HG02571 (cell line): Measurements from ENCODE around the gene CASK.

Experiments
- ATAC-seq: cut with Tn5 transposase; IDR thresholded peaks from one replicate; pipeline ENCODE4 v1.9.1; 2021; ENCODE audit warnings: mild to moderate bottlenecking, moderate library complexity; ENCODE audit not compliant: unreplicated experiment

CASK gene

DNA sequence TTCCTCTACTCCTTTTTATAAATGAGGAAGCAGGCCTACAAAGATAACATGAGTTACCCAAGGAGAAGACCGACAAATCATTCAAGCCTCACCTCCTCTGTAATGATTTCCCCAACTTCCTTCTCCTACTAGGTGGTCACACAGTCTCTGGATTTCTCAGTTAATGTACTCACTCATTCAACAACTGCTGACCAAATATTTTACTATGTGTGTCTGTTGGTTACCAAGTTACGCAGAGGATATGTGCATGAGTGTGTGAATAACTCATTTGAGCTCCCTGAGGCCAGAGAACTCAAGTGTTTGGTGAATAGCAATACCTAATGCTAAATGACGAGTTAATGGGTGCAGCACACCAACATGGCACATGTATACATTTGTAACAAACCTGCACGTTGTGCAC lies 10.4 kb downstream of the CASK start:
- no peak for ATAC-seq

- ATAC-seq: no peak
Observed at GRCh38 chrX:41909068-41909467, 14.3 kb downstream of the CASK start.

GRCh38 chrX:41906515-41907187 lies 16.7 kb downstream of the CASK start:
- no peak for ATAC-seq

- ATAC-seq: no peak
Observed at GRCh38 chrX:41903544-41903943, 19.8 kb downstream of the CASK start.

DNA sequence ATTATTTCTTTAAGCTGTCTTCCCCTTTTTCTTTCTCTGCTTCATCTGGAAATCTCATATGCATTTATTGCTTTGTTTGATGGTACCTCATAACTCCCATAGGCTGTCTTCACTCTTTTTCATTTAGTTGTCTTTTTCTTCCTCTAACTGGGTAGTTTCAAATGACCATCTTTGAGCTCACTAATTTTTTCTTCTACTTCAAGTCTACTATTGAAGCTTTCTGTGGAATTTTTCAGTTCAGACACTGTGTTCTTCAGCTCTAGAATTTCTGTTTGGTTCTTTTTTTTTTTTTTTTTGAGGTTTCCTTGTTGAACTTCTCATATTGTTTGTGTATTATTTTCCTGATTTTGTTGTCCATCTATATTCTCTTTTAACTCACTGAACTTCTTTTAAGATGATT lies 23.0 kb downstream of the CASK start:
- no peak for ATAC-seq

DNA sequence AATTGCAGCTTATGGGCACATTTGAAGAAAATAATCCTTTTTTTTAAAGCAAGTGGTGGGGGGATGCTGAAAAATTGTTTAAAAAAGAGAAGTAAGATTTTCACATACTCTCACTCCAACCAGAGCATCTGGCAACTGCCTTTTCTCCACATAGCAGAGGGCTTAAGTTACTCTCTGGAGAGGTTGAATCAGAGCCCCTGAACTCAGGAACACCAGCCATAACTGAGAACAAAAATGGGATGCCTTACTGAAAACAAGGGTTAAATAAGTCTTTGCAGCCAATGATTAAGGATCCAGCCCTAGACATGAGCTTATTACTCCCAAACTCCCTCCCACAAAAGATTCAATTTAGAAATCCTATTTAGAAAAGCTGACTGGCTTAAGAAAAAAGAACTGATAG lies 27.5 kb downstream of the CASK start:
- no peak for ATAC-seq

GRCh38 chrX:41890026-41890423 lies 33.3 kb downstream of the CASK start:
- ATAC-seq: no peak

DNA sequence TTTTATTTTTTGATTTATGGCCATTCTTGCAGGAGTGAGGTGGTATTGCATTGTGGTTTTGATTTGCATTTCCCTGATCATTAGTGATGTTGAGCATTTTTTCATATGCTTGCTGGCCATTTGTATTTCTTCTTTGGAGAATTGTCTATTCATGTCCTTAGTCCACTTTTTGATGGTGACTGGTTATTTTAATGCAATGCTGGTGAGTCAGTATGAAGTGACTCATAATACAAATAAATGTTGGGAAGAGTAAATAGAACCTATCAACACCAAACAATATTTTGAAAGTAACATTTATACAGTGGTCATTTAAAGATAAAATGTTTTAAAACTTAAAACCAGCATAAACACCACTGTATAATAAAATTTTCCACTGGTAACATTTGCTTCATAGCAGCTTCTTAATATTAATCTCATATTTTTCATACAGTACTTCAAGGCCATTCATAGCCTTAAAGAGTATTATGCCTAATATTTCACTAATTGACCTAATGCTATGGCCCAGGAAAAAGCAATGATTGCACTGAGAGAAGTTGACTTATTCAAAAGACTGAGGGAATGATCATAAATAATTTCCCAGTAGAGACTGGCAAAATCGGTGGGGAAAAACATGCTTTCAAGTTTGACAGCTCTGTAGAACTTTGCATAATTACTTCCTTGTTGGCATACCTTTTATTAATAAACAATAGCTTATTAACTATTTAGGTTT lies 33.9 kb downstream of the CASK start:
- ATAC-seq: no peak

DNA sequence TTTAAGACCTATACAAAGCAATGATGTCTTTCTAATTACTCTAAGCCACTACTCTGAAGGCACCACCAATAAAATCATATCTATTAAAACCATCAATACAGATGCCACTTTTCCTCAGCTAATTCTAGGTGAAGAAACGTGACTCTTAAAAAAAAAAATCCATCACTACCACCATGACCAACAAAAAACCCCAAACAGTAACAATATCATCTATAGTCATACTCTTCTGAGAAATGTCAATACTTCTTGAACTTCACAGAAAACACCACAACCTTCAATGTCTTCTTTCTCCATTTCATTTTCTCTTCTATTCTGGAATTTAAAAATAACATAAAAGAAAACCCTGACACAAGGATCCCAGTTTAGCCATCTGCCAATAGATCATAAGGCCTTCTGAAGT lies 35.7 kb downstream of the CASK start:
- ATAC-seq: no peak

GRCh38 chrX:41885724-41886123 lies 37.6 kb downstream of the CASK start:
- ATAC-seq: no peak

GRCh38 chrX:41881166-41881565 lies 42.2 kb downstream of the CASK start:
- ATAC-seq: no peak

GRCh38 chrX:41877167-41877566 lies 46.2 kb downstream of the CASK start:
- no peak for ATAC-seq

- no peak for ATAC-seq
Observed at GRCh38 chrX:41875142-41875541, 48.2 kb downstream of the CASK start.

DNA sequence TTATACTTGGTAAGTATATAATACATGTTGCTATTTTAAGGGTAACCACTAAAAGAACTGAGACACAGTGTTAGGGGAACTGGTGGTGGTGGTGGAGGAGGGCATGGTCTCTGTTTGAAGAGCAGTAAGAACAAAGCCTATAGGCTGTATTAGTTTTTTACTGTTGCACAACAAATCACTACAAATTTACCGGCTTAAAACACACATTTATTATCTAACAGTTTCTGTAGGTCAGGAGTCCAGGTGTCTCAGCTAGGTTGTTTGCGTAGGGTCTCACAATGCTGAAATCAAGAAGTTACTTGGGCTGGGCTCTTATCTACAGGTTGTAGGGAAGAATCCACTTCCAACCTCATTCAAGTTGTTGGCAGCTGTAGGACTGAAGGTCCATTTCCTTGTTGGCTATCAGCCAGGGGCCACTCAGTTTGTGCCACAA lies 52.6 kb downstream of the CASK start:
- no peak for ATAC-seq

- ATAC-seq: no peak
Observed at GRCh38 chrX:41868392-41868977, 54.9 kb downstream of the CASK start.

- ATAC-seq: no peak
Observed at GRCh38 chrX:41863343-41864203, 59.8 kb downstream of the CASK start.

DNA sequence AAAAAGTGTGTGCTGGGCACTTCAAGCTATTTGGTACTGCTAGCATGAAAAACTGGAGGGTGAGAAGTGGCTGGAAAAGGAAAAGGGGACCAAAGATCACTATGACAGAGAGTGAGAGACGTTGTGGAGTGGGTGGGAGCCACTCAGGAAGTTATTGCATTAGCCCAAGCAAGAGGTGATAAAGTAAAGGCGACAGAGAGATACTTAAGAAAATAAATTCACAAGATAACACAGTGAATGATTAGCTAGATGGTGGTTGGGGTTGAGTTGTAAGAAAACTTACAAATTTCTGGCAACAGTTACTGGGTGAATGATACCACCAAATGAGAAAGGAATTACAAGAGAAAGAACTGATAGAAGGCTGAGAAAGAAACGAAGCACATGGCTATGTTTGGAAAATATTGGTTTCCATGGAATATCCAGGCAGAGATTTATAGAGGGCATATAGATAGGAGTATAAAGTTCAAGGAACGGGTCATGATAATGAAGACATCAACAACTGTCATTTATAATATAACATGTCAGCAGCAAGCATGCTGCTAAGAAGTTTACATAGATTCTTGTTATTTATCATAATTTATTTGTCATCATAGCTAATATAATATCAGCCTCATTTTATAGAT lies 60.7 kb downstream of the CASK start:
- no peak for ATAC-seq

DNA sequence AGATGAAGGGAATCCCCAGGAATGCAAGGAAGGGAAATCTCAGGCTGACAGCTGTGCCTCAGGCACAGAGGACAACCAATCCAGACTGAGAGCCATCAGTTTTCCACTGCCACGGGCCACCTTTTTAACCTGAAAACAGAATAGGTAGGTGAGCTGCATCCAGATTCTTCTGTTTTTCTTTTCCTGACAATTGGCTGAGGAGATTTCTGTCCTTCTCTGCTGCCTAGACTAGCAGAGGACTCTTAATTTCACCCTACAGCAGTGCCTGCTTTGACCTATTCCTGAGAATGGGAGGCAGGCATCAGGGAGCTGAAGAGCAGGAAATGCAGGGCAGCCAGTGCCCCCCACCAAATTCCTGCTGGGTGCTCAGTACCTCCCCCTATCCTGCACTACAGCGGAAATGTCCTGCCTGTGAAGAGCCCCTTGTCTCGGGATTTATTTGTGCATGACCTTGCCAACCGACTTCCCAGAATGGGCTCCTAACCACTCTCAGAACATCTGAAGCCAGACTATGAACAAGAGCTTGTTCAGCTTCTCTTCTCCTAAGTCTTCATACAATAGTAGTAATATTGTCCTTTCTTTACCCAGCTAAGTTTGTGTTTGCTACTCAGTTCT lies 65.1 kb downstream of the CASK start:
- ATAC-seq: no peak

- ATAC-seq: no peak
Observed at GRCh38 chrX:41857670-41858069, 65.7 kb downstream of the CASK start.

- no peak for ATAC-seq
Observed at GRCh38 chrX:41846714-41847113, 76.6 kb downstream of the CASK start.
